Glomerular endothelial cell (primary cell): ENCODE data around the gene ATP4A. TPM values are rescaled to one million over a fixed set of nuclear protein-coding genes. Genes with fewer than 3 reads are reported as not detected.

Experiments
- DNase-seq: peaks from one replicate; pipeline ENCODE4 v3.0.0-alpha.2; 2011; ENCODE audit warnings: low read depth, low spot score; ENCODE audit errors: extremely low read depth
- total RNA-seq: library from RNA; depleted of rRNA; stranded (reverse); fragments of >200 nt; gene quantifications from 2 replicates; pipeline ENCODE4 v1.2.3, GENCODE V29; 2015

ATP4A gene
- total RNA-seq, 1 donor from 2014 or later = not detected

GRCh38 chr19:35566738-35567137 lies 3.3 kb upstream of the ATP4A start:
- DNase-seq = no peak

GRCh38 chr19:35565016-35565856 lies 1.8 kb upstream of the ATP4A start:
- DNase-seq = no peak

- DNase-seq = no peak
Observed at GRCh38 chr19:35562776-35563175, 682 bp downstream of the ATP4A start.

GRCh38 chr19:35562336-35562735 lies 1.1 kb downstream of the ATP4A start:
- DNase-seq = no peak

- DNase-seq = no peak
Observed at GRCh38 chr19:35561436-35561835, 2.0 kb downstream of the ATP4A start.

GRCh38 chr19:35560677-35561076 lies 2.8 kb downstream of the ATP4A start:
- no peak for DNase-seq

- no peak for DNase-seq
Observed at GRCh38 chr19:35560271-35560670, 3.2 kb downstream of the ATP4A start.

- no peak for DNase-seq
Observed at GRCh38 chr19:35559781-35560180, 3.7 kb downstream of the ATP4A start.

- no peak for DNase-seq
Observed at GRCh38 chr19:35559281-35559659, 4.2 kb downstream of the ATP4A start.

GRCh38 chr19:35558400-35559280 lies 4.8 kb downstream of the ATP4A start:
- DNase-seq = no peak

GRCh38 chr19:35557539-35558399 lies 5.7 kb downstream of the ATP4A start:
- no peak for DNase-seq

- DNase-seq = no peak
Observed at GRCh38 chr19:35556846-35557538, 6.5 kb downstream of the ATP4A start.

- DNase-seq = no peak
Observed at GRCh38 chr19:35556025-35556590, 7.3 kb downstream of the ATP4A start.

- DNase-seq = no peak
Observed at GRCh38 chr19:35555301-35556005, 8.0 kb downstream of the ATP4A start.

GRCh38 chr19:35554076-35554475 lies 9.4 kb downstream of the ATP4A start:
- no peak for DNase-seq

- no peak for DNase-seq
Observed at GRCh38 chr19:35553385-35554000, 10.0 kb downstream of the ATP4A start.

GRCh38 chr19:35552534-35553384 lies 10.7 kb downstream of the ATP4A start:
- DNase-seq = no peak
